Measurements from ENCODE around the gene RNF213. TPM values are rescaled to one million over a fixed set of nuclear protein-coding genes. Genes with fewer than 3 reads are reported as not detected.
"Not testable (repeated sequence)": the region's sequence is repeated elsewhere in the genome, so short reads cannot be mapped to it uniquely, and the experiment has no call there.

The RNF213 gene
- total RNA-seq, 4 donors from 2014 or later = 83.6 to 205 (median 103) TPM

- ATAC-seq (ENCODE audit: low FRiP score) = no peak
- DNase-seq (ENCODE audit: low spot score) = no peak
- TF ChIP-seq CTCF (IDR thresholded peaks at IDR 0.05) = no peak
These were observed 69.6 kb downstream of the RNF213 start for GRCh38 chr17:80330276-80330675.

GRCh38 chr17:80330938-80331337 is 70.3 kb downstream of the RNF213 start:
- DNase-seq (ENCODE audit: low spot score); ATAC-seq (ENCODE audit: low FRiP score): not testable (repeated sequence)

GRCh38 chr17:80331820-80332219 is 71.2 kb downstream of the RNF213 start:
- ATAC-seq (ENCODE audit: low FRiP score) = no peak
- no peak for TF ChIP-seq CTCF (IDR thresholded peaks at IDR 0.05)
- no peak for DNase-seq (ENCODE audit: low spot score)

- no peak for DNase-seq (ENCODE audit: low spot score)
- no peak for TF ChIP-seq CTCF (IDR thresholded peaks at IDR 0.05)
These were observed 76.7 kb downstream of the RNF213 start for GRCh38 chr17:80337195-80337895.

GRCh38 chr17:80339118-80339517 is 78.5 kb downstream of the RNF213 start:
- ATAC-seq (ENCODE audit: low FRiP score) (no peak), DNase-seq (ENCODE audit: low spot score) (no peak)
- TF ChIP-seq CTCF (IDR thresholded peaks at IDR 0.05) = no peak

More at GRCh38 chr17:80337195-80337895, 76.7 kb downstream of the RNF213 start:
- ATAC-seq (ENCODE audit: low FRiP score) = no peak

GRCh38 chr17:80339731-80340456 is 79.2 kb downstream of the RNF213 start:
- no peak for ATAC-seq (ENCODE audit: low FRiP score)
- no peak for TF ChIP-seq CTCF (IDR thresholded peaks at IDR 0.05)
- DNase-seq (ENCODE audit: low spot score) = no peak

GRCh38 chr17:80345321-80345720 is 84.7 kb downstream of the RNF213 start:
- no peak for TF ChIP-seq CTCF (IDR thresholded peaks at IDR 0.05)
- ATAC-seq (ENCODE audit: low FRiP score) (no peak), DNase-seq (ENCODE audit: low spot score) (no peak)

Data from omental fat pad (tissue), 4 donors.